Measurements from ENCODE around the gene ICA1L. TPM values are rescaled to one million over a fixed set of nuclear protein-coding genes. Genes with fewer than 3 reads are reported as not detected.

Gene ICA1L
- total RNA-seq, 2 donors from 2014 or later, result 8.9 to 15.8 TPM

DNA sequence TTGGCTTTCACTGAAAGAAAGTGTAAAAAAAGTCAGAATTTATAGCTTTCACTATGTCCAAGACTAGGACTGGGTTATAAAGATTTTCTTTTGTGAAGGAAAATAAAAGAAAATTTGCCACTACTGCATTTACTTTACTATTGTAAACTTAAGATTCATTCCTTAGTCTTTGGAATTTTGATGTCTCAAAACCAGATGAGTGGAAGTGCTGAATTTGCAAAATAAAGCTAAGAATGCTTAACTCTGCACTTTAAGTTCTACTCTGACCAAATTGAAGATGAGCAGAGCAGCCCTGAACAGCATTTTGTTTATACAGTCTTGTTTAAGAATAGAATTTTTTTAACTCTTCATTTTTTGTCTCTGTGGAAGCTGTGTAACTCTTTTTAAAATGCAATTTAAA, 102.4 kb downstream of the ICA1L start:
- H3K9me3 ChIP-seq, result no peaks in the 10 kb centered on the region
- H3K27ac ChIP-seq, result no peak overlapping the region
- no peaks in the 10 kb centered on the region for H3K36me3 ChIP-seq
- H3K4me3 ChIP-seq, result no peak overlapping the region
- no peak for DNase-seq (ENCODE audit: low spot score)
- no peak for TF ChIP-seq POLR2AphosphoS5 (IDR thresholded peaks at IDR 0.05)
- TF ChIP-seq, protein P1, sequence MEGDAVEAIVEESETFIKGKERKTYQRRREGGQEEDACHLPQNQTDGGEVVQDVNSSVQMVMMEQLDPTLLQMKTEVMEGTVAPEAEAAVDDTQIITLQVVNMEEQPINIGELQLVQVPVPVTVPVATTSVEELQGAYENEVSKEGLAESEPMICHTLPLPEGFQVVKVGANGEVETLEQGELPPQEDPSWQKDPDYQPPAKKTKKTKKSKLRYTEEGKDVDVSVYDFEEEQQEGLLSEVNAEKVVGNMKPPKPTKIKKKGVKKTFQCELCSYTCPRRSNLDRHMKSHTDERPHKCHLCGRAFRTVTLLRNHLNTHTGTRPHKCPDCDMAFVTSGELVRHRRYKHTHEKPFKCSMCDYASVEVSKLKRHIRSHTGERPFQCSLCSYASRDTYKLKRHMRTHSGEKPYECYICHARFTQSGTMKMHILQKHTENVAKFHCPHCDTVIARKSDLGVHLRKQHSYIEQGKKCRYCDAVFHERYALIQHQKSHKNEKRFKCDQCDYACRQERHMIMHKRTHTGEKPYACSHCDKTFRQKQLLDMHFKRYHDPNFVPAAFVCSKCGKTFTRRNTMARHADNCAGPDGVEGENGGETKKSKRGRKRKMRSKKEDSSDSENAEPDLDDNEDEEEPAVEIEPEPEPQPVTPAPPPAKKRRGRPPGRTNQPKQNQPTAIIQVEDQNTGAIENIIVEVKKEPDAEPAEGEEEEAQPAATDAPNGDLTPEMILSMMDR (IDR thresholded peaks at IDR 0.05), result no peak
- no peak for TF ChIP-seq POLR2A (IDR thresholded peaks at IDR 0.05)
- intact Hi-C loops (cut with DNase I), result no loop called here
- no peaks in the 10 kb centered on the region for H3K27me3 ChIP-seq (replicated peaks; ENCODE audit: insufficient read depth)
- no peaks in the 10 kb centered on the region for H3K4me1 ChIP-seq (replicated peaks)

DNA sequence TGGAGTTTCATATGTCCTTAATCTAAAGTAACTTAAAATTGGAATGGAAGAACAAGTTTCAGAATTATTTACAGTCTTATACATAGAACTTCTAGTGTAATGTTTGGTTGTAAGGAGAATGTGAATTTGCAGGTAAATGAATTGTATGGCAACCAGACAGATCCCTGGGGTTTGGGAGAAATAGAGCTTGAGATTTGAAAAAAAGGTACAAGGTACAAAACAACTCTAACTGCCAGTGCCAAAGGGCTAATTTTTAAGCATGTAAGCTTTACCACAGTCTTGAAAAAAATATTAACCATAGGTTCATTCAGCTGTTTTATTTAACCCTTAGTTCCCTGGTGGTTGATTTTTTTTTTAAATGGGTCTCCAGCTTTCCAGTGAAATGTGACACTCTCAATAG, 103.3 kb downstream of the ICA1L start:
- H3K36me3 ChIP-seq, result no peaks in the 10 kb centered on the region
- DNase-seq (ENCODE audit: low spot score), result no peak
- intact Hi-C loops (cut with DNase I), result no loop called here

DNA sequence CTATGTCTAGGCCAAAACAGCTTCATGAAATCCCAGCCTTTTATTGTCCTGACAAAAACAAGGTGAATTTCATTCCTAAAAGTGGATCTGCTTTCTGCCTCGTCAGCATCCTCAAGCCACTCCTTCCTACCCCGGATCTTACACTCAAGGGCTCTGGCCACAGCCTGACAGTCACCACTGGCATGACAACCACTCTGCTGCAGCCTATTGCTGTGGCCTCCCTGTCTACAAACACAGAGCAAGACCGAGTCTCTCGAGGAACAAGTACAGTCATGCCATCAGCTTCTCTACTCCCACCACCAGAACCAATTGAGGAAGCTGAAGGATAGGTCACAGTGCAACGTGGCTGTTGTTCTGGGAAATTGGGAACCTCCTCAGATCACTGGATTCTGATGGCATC, 106.1 kb downstream of the ICA1L start:
- H3K9me3 ChIP-seq, result no peaks in the 10 kb centered on the region
- no peak overlapping the region for H3K27ac ChIP-seq
- no peaks in the 10 kb centered on the region for H3K27me3 ChIP-seq (replicated peaks; ENCODE audit: insufficient read depth)
- no peaks in the 10 kb centered on the region for H3K36me3 ChIP-seq
- H3K4me3 ChIP-seq, result no peak overlapping the region
- DNase-seq (ENCODE audit: low spot score), result no peak
- no peaks in the 10 kb centered on the region for H3K4me1 ChIP-seq (replicated peaks)
- intact Hi-C loops (cut with DNase I), result no loop called here
- WGBS, result 49% methylated on average over 5 of the region's 5 CpGs
- TF ChIP-seq POLR2A (IDR thresholded peaks at IDR 0.05), result no peak
- TF ChIP-seq POLR2AphosphoS5 (IDR thresholded peaks at IDR 0.05), result no peak
- TF ChIP-seq, protein P1 (IDR thresholded peaks at IDR 0.05), result no peak

More for the DNA sequence above, 103.3 kb downstream of the ICA1L start:
- Histone ChIP-seq H3K4me3 (no peak overlapping the region), H3K9me3 (no peaks in the 10 kb centered on the region), H3K27me3 (replicated peaks; ENCODE audit: insufficient read depth) (no peaks in the 10 kb centered on the region), H3K4me1 (replicated peaks) (no peaks in the 10 kb centered on the region), H3K27ac (no peak overlapping the region)
- TF ChIP-seq, protein P1 (IDR thresholded peaks at IDR 0.05), result no peak
- TF ChIP-seq POLR2A (IDR thresholded peaks at IDR 0.05), result no peak
- TF ChIP-seq POLR2AphosphoS5 (IDR thresholded peaks at IDR 0.05), result no peak

DNA sequence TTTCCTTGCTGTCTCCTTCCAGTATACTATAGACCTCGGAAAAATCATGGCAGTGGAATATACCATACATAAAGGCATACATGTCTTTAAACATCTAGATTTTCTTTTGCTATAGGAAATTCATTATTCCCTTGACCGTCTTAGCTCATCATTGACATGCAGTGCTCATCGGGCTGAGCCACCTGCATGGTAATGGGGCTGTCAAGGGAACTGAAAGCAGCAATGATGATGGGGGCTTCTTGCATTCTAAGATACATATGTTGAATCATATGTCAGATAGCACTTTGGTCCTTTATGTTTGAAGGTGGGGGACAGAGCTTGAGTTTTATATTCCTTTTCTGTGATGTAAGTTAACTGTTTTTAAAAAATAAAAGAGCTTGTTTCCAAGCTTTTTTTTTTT, 106.6 kb downstream of the ICA1L start:
- 94% methylated on average over 3 of the region's 3 CpGs for WGBS
- intact Hi-C loops (cut with DNase I), result no loop called here
- H3K27me3 ChIP-seq (replicated peaks; ENCODE audit: insufficient read depth), result no peaks in the 10 kb centered on the region
- no peaks in the 10 kb centered on the region for H3K36me3 ChIP-seq
- H3K27ac ChIP-seq, result no peak overlapping the region
- H3K4me3 ChIP-seq, result no peak overlapping the region
- no peaks in the 10 kb centered on the region for H3K4me1 ChIP-seq (replicated peaks)
- DNase-seq (ENCODE audit: low spot score), result no peak
- no peaks in the 10 kb centered on the region for H3K9me3 ChIP-seq
- TF ChIP-seq, protein P1 (IDR thresholded peaks at IDR 0.05), result no peak
- no peak for TF ChIP-seq POLR2A (IDR thresholded peaks at IDR 0.05)
- no peak for TF ChIP-seq POLR2AphosphoS5 (IDR thresholded peaks at IDR 0.05)

DNA sequence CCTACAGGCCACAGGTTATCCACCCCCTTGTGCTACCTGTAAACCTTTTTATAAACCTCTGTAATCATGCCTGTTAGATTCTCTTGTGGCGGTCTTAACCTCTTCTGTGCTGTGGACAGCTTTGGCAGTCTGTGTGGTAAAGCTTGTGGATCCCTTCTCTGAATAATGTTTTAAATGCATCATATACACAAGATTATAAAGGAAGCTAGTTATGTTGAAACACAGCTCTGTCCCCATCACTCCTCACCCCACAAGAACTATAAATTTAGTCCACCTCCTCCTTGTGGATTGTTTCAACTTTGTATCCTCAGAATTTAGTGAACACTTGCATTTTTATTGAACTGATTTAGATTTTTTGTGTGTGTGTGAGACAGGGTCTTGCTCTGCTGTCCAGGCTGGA, 107.7 kb downstream of the ICA1L start:
- no peak for TF ChIP-seq POLR2AphosphoS5 (IDR thresholded peaks at IDR 0.05)
- TF ChIP-seq, protein P1 (IDR thresholded peaks at IDR 0.05), result no peak
- no peak for TF ChIP-seq POLR2A (IDR thresholded peaks at IDR 0.05)
- DNase-seq (ENCODE audit: low spot score), result no peak
- H3K4me3 ChIP-seq, result no peak overlapping the region
- intact Hi-C loops (cut with DNase I), result no loop called here
- H3K27ac ChIP-seq, result no peak overlapping the region
- 97% methylated on average over 1 of the region's 1 CpG for WGBS
- no peaks in the 10 kb centered on the region for H3K4me1 ChIP-seq (replicated peaks)
- no peaks in the 10 kb centered on the region for H3K27me3 ChIP-seq (replicated peaks; ENCODE audit: insufficient read depth)
- H3K36me3 ChIP-seq, result no peaks in the 10 kb centered on the region
- H3K9me3 ChIP-seq, result no peaks in the 10 kb centered on the region

All from prostate gland (tissue), 2 donors.